Adrenal gland (tissue), 5 donors: ENCODE measurements around the gene HABP2.

ENCODE experiments used
- CTCF ChIP-seq, 6 experiments: fragments of 450-650 bp in 4 of 6; fragments of 200-600 bp in 2 of 6; sonication (generic) in 1 of 6; IDR thresholded peaks; 1 replicate in 5 of 6; 2 replicates in 1 of 6; pipeline versions ENCODE4 v1.5.1 to v1.8.0; 2016 to 2021; ENCODE audit warnings: antibody characterized with exemption in 6 of 6, mild to moderate bottlenecking in 2 of 6, moderate library complexity in 1 of 6
- POLR2A ChIP-seq, 2 donors: fragments of 450-650 bp; IDR thresholded peaks; one replicate each; pipeline ENCODE4 v1.6.1; 2017; ENCODE audit warnings: antibody characterized with exemption in 2 of 2, mild to moderate bottlenecking in 2 of 2, moderate library complexity in 1 of 2
- donor health status: DM: no; HTN: no; CAD: no.

DNA sequence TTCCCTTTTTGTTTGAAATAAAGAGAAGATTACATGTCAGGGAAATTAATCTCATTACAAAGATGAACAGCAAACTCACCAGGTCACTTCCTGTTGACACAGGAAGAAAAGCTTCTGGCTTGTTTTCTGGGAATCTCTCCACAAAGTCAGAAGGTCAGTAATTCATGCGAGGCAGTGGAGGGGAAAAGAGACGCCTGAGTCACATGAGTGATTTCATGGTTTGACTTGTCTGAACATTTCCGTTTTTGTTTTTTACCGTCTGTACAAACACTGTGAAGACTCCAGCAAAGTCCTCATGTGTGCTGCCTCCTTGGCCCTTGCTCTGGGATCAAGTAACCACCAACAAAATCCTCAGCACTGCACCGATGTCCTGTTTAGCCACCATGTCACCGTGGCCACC, 2.5 kb upstream of the HABP2 start:
- TF ChIP-seq CTCF (IDR thresholded peaks at IDR 0.05) (no peak), POLR2A (IDR thresholded peaks at IDR 0.05) (no peak)
